Measurements from ENCODE around the gene TMPRSS4.

DNA sequence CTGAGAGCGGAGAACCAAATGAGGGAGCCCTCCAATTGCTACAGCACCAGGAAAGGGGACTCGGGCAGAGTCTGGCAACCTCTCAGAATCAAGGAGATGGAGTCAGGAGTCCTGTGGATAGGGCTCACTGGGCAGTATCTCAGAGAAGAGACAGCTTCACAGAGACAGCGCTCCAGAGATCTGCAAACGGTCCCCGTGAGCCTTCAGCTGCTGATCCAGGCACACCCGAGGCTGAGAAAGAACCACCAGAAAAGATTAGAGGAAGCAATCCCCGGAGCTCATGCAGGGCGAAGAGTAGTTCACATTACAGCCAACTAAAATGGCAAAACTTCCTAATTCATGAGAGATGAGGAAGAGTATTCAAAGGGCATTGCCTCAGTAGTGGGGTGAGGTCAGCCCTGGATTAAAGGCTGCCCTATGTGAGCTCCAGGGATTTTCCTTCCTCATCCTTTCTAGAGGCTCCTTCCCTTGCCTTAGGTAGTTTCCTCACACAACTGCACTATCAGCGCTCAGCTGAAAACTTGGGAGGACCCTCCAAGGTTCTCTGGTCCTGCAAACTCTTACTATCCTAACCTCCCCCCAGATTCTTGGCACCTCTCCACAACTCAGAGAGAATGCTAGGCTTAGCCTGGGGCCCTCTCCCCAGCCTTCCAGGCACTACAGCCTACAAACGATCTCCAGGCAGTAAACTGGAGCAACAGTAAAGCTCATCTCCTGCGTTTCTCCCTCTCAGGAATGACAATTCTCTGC is 52.0 kb downstream of the TMPRSS4 start:
- TF ChIP-seq CTCF (conservative IDR thresholded peaks at IDR 0.05; ENCODE audit: low read depth, low read length) (no peak), EZH2 (IDR thresholded peaks at IDR 0.05; ENCODE audit: low read length, unreplicated experiment) (no peak)

Measured in PC-3 (cell line).